Measurements from ENCODE around the gene FNTB.

- no peak for TF ChIP-seq CTCF (IDR thresholded peaks at IDR 0.05)
- TF ChIP-seq POLR2A (IDR thresholded peaks at IDR 0.05): no peak
Observed at GRCh38 chr14:65072937-65073336, 86.2 kb downstream of the FNTB start.
